ENCODE measurements around the gene CHAT. TPM values are rescaled to one million over a fixed set of nuclear protein-coding genes. Genes with fewer than 3 reads are reported as not detected.

CHAT gene
- total RNA-seq, 1 experiment from 2014 or later, result 0.18 TPM

GRCh38 chr10:49653273-49653929 is 39.6 kb downstream of the CHAT start:
- no peak overlapping the region for H3K4me3 ChIP-seq (ENCODE audit: low read depth, low read length)
- peak in 1 of 2 experiments; percentile 30 for DNase-seq
- no peak for TF ChIP-seq CTCF (IDR thresholded peaks at IDR 0.05; ENCODE audit: insufficient read depth in 1 of 2, low read depth in 1 of 2, low read length in 1 of 2, severe bottlenecking in 1 of 2, unreplicated experiment in 1 of 2)
- no peak overlapping the region for H3K4me3 Mint-ChIP-seq (ENCODE audit: unreplicated experiment)
- H3K4me1 ChIP-seq, result peaks cover 14% of the 10 kb centered on the region
- intact Hi-C loops (cut with micrococcal nuclease; ENCODE audit: unreplicated experiment), result no loop called here
- no peaks in the 10 kb centered on the region for H3K9me3 Mint-ChIP-seq (ENCODE audit: unreplicated experiment)
- ChIA-PET POLR2A (no interaction called here), CTCF (no interaction called here)
- H3K27ac Mint-ChIP-seq (ENCODE audit: unreplicated experiment), result no peak overlapping the region
- no peaks in the 10 kb centered on the region for H3K36me3 Mint-ChIP-seq (ENCODE audit: insufficient read depth, unreplicated experiment)
- H3K27me3 ChIP-seq (replicated peaks; ENCODE audit: control insufficient read depth, insufficient read depth, low read length), result no peaks in the 10 kb centered on the region
- peaks cover 13% of the 10 kb centered on the region for H3K4me1 Mint-ChIP-seq (ENCODE audit: low read depth, unreplicated experiment)
- no TSS peak for BruUV-seq (replicated peaks)
- peaks cover 8% of the 10 kb centered on the region; the same call in 1 of the 2 replicates for H3K9me3 ChIP-seq
- H3K36me3 ChIP-seq (ENCODE audit: control insufficient read depth, insufficient read depth, low read length), result no peaks in the 10 kb centered on the region
- peaks cover 6% of the 10 kb centered on the region for H3K27me3 Mint-ChIP-seq (ENCODE audit: insufficient read depth, unreplicated experiment)

GRCh38 chr10:49654036-49654693 is 40.3 kb downstream of the CHAT start:
- peaks cover 14% of the 10 kb centered on the region for H3K4me1 ChIP-seq
- CTCF ChIA-PET, result no interaction called here
- peaks cover 13% of the 10 kb centered on the region for H3K4me1 Mint-ChIP-seq (ENCODE audit: low read depth, unreplicated experiment)
- POLR2A ChIA-PET, result no interaction called here
- no peak overlapping the region for H3K4me3 ChIP-seq (ENCODE audit: low read depth, low read length)
- intact Hi-C loops (cut with micrococcal nuclease; ENCODE audit: unreplicated experiment), result no loop called here
- no peak overlapping the region for H3K27ac Mint-ChIP-seq (ENCODE audit: unreplicated experiment)
- peaks cover 7% of the 10 kb centered on the region for H3K9me3 Mint-ChIP-seq (ENCODE audit: unreplicated experiment)
- no peak overlapping the region for H3K4me3 Mint-ChIP-seq (ENCODE audit: unreplicated experiment)
- no peaks in the 10 kb centered on the region for H3K36me3 ChIP-seq (ENCODE audit: control insufficient read depth, insufficient read depth, low read length)
- no TSS peak for BruUV-seq (replicated peaks)
- H3K27me3 ChIP-seq (replicated peaks; ENCODE audit: control insufficient read depth, insufficient read depth, low read length), result no peaks in the 10 kb centered on the region
- DNase-seq, result peak in 1 of 2 experiments; percentile 29
- TF ChIP-seq CTCF (IDR thresholded peaks at IDR 0.05; ENCODE audit: insufficient read depth in 1 of 2, low read depth in 1 of 2, low read length in 1 of 2, severe bottlenecking in 1 of 2, unreplicated experiment in 1 of 2), result no peak
- H3K27me3 Mint-ChIP-seq (ENCODE audit: insufficient read depth, unreplicated experiment), result peaks cover 6% of the 10 kb centered on the region
- H3K9me3 ChIP-seq, result peaks cover 14% of the 10 kb centered on the region; the same call in 1 of the 2 replicates
- no peaks in the 10 kb centered on the region for H3K36me3 Mint-ChIP-seq (ENCODE audit: insufficient read depth, unreplicated experiment)

- peak in 1 of 2 experiments; percentile 25 for DNase-seq
- Histone ChIP-seq H3K27me3 (replicated peaks; ENCODE audit: control insufficient read depth, insufficient read depth, low read length) (no peaks in the 10 kb centered on the region), H3K9me3 (peaks cover 18% of the 10 kb centered on the region; the same call in 1 of the 2 replicates), H3K4me1 (peaks cover 14% of the 10 kb centered on the region), H3K36me3 (ENCODE audit: control insufficient read depth, insufficient read depth, low read length) (no peaks in the 10 kb centered on the region), H3K4me3 (ENCODE audit: low read depth, low read length) (no peak overlapping the region)
- ChIA-PET POLR2A (no interaction called here), CTCF (no interaction called here)
- peaks cover 13% of the 10 kb centered on the region for H3K4me1 Mint-ChIP-seq (ENCODE audit: low read depth, unreplicated experiment)
- intact Hi-C loops (cut with micrococcal nuclease; ENCODE audit: unreplicated experiment), result no loop called here
- peaks cover 17% of the 10 kb centered on the region for H3K9me3 Mint-ChIP-seq (ENCODE audit: unreplicated experiment)
- no peak overlapping the region for H3K4me3 Mint-ChIP-seq (ENCODE audit: unreplicated experiment)
- peaks cover 9% of the 10 kb centered on the region for H3K27me3 Mint-ChIP-seq (ENCODE audit: insufficient read depth, unreplicated experiment)
- BruUV-seq (replicated peaks), result no TSS peak
- TF ChIP-seq CTCF (IDR thresholded peaks at IDR 0.05; ENCODE audit: insufficient read depth in 1 of 2, low read depth in 1 of 2, low read length in 1 of 2, severe bottlenecking in 1 of 2, unreplicated experiment in 1 of 2), result no peak
- H3K27ac Mint-ChIP-seq (ENCODE audit: unreplicated experiment), result no peak overlapping the region
- H3K36me3 Mint-ChIP-seq (ENCODE audit: insufficient read depth, unreplicated experiment), result no peaks in the 10 kb centered on the region
Measured at GRCh38 chr10:49655099-49655498, 41.3 kb downstream of the CHAT start.

All from Caco-2 (cell line).